ENCODE measurements around the gene PC. TPM values are rescaled to one million over a fixed set of nuclear protein-coding genes. Genes with fewer than 3 reads are reported as not detected.

The PC gene
- total RNA-seq, 1 experiment from 2014 or later = 24.5 TPM

- no peak overlapping the region for H3K4me2 ChIP-seq (ENCODE audit: low read length)
- no peak for TF ChIP-seq EZH2 (IDR thresholded peaks at IDR 0.05; ENCODE audit: low read length, unreplicated experiment)
- TF ChIP-seq EZH2phosphoT487 (IDR thresholded peaks at IDR 0.05; ENCODE audit: borderline replicate concordance, low read length) = no peak
- no peak for TF ChIP-seq CTCF (conservative IDR thresholded peaks at IDR 0.05; ENCODE audit: low read depth, low read length)
- no peaks in the 10 kb centered on the region for H3K4me1 ChIP-seq (ENCODE audit: insufficient read depth, low read length)
- no peak overlapping the region for H3K27ac ChIP-seq (ENCODE audit: low read length)
- no TSS peak for BruUV-seq (replicated peaks)
- H3K79me2 ChIP-seq (ENCODE audit: low read length) = no peaks in the 10 kb centered on the region
- no peaks in the 10 kb centered on the region for H3K9me3 ChIP-seq (ENCODE audit: low read length)
- H4K20me1 ChIP-seq (ENCODE audit: low read length) = no peaks in the 10 kb centered on the region
- no peak overlapping the region for H3K4me3 ChIP-seq (ENCODE audit: low read length)
- H3K36me3 ChIP-seq (ENCODE audit: low read depth, low read length) = no peaks in the 10 kb centered on the region
- ATAC-seq = no peak
- H3K27me3 ChIP-seq (ENCODE audit: low read length) = no peaks in the 10 kb centered on the region
- H3K9ac ChIP-seq (ENCODE audit: low read length) = no peak overlapping the region
- intact Hi-C loops (cut with micrococcal nuclease) = no loop called here
- POLR2A ChIA-PET (ENCODE audit: unreplicated experiment) = no interaction called here
- no peaks in the 10 kb centered on the region for H3K9me2 ChIP-seq (replicated peaks; ENCODE audit: low read length)
- H3F3A ChIP-seq (ENCODE audit: low read length, unreplicated experiment) = no peaks in the 10 kb centered on the region
- DNase-seq = no peak
- CTCF ChIA-PET = interaction anchor here (0.5 kb wide), 1 partner anchor 131 kb away, joined by 11 read pairs; no protein-coding TSS in a partner anchor
- no peak overlapping the region for H2AFZ ChIP-seq (ENCODE audit: low read length)
These were observed 35.6 kb downstream of the PC start for GRCh38 chr11:66922551-66922950.

- Histone ChIP-seq H4K20me1 (ENCODE audit: low read length) (no peaks in the 10 kb centered on the region), H3K9me3 (ENCODE audit: low read length) (no peaks in the 10 kb centered on the region), H3K9ac (ENCODE audit: low read length) (no peak overlapping the region), H3K27me3 (ENCODE audit: low read length) (no peaks in the 10 kb centered on the region), H2AFZ (ENCODE audit: low read length) (no peak overlapping the region), H3K4me2 (ENCODE audit: low read length) (no peak overlapping the region), H3F3A (ENCODE audit: low read length, unreplicated experiment) (no peaks in the 10 kb centered on the region), H3K27ac (ENCODE audit: low read length) (no peak overlapping the region), H3K4me1 (ENCODE audit: insufficient read depth, low read length) (no peaks in the 10 kb centered on the region), H3K79me2 (ENCODE audit: low read length) (no peaks in the 10 kb centered on the region), H3K4me3 (ENCODE audit: low read length) (no peak overlapping the region), H3K9me2 (replicated peaks; ENCODE audit: low read length) (no peaks in the 10 kb centered on the region), H3K36me3 (ENCODE audit: low read depth, low read length) (no peaks in the 10 kb centered on the region)
- TF ChIP-seq EZH2phosphoT487 (IDR thresholded peaks at IDR 0.05; ENCODE audit: borderline replicate concordance, low read length) (no peak), CTCF (conservative IDR thresholded peaks at IDR 0.05; ENCODE audit: low read depth, low read length) (no peak), EZH2 (IDR thresholded peaks at IDR 0.05; ENCODE audit: low read length, unreplicated experiment) (no peak)
- BruUV-seq (replicated peaks) = no TSS peak
- DNase-seq = no peak
- no peak for ATAC-seq
- ChIA-PET POLR2A (ENCODE audit: unreplicated experiment) (no interaction called here), CTCF (no interaction called here)
- intact Hi-C loops (cut with micrococcal nuclease) = no loop called here
These were observed 37.0 kb downstream of the PC start for GRCh38 chr11:66920978-66921784.

GRCh38 chr11:66919923-66920322 lies 38.3 kb downstream of the PC start:
- H3K9me2 ChIP-seq (replicated peaks; ENCODE audit: low read length) = no peaks in the 10 kb centered on the region
- no peaks in the 10 kb centered on the region for H3K9me3 ChIP-seq (ENCODE audit: low read length)
- intact Hi-C loops (cut with micrococcal nuclease) = no loop called here
- H3K36me3 ChIP-seq (ENCODE audit: low read depth, low read length) = no peaks in the 10 kb centered on the region
- no peak overlapping the region for H3K9ac ChIP-seq (ENCODE audit: low read length)
- ChIA-PET POLR2A (ENCODE audit: unreplicated experiment) (no interaction called here), CTCF (no interaction called here)
- BruUV-seq (replicated peaks) = no TSS peak
- no peaks in the 10 kb centered on the region for H3K4me1 ChIP-seq (ENCODE audit: insufficient read depth, low read length)
- H3K4me2 ChIP-seq (ENCODE audit: low read length) = no peak overlapping the region
- DNase-seq = no peak
- H3K27me3 ChIP-seq (ENCODE audit: low read length) = no peaks in the 10 kb centered on the region
- no peaks in the 10 kb centered on the region for H3K79me2 ChIP-seq (ENCODE audit: low read length)
- TF ChIP-seq CTCF (conservative IDR thresholded peaks at IDR 0.05; ENCODE audit: low read depth, low read length) = no peak
- TF ChIP-seq EZH2 (IDR thresholded peaks at IDR 0.05; ENCODE audit: low read length, unreplicated experiment) = no peak
- no peak for TF ChIP-seq EZH2phosphoT487 (IDR thresholded peaks at IDR 0.05; ENCODE audit: borderline replicate concordance, low read length)
- no peak overlapping the region for H2AFZ ChIP-seq (ENCODE audit: low read length)
- H3K4me3 ChIP-seq (ENCODE audit: low read length) = no peak overlapping the region
- no peaks in the 10 kb centered on the region for H4K20me1 ChIP-seq (ENCODE audit: low read length)
- H3F3A ChIP-seq (ENCODE audit: low read length, unreplicated experiment) = no peaks in the 10 kb centered on the region
- ATAC-seq = no peak
- no peak overlapping the region for H3K27ac ChIP-seq (ENCODE audit: low read length)

All from PC-3 (cell line).